SU-DHL-6 (cell line): Measurements from ENCODE around the gene MTERF1.

Experiments used
- EZH2phosphoT487 ChIP-seq: fragments of 200-600 bp; sonication (generic), shearing (Covaris generic); conservative IDR thresholded peaks from 2 replicates; pipeline ENCODE4 v1.6.1; 2018; ENCODE audit warnings: mild to moderate bottlenecking, antibody characterized with exemption, low read length, moderate library complexity, mixed read lengths
- TF ChIP-seq, protein P1 (sequence below): fragments of 200-600 bp; sonication (generic); IDR thresholded peaks from one replicate; pipeline ENCODE4 v1.5.1; 2017; ENCODE audit warnings: antibody characterized with exemption, mild to moderate bottlenecking, low read length, moderate library complexity; ENCODE audit not compliant: insufficient read depth, poor library complexity, severe bottlenecking

DNA sequence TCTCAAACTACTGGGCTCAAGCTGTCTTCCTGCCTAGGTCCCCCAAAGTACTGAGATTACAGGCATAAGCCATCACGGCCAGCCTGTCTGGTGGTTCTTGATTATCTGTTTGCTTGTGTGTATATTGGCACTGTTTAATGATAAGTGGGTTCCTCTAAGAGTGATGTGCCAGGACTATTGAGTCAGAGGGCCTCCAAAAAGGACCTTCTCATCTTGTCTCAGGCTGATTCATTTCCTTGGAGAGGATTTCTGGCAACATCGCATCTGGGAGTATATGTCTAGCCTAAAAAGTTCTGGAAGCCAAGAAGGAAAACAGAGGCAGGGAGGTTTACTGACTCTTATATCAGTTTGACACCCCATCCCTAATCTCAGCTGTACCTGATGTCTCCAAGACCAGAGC, 33.1 kb upstream of the MTERF1 start:
- TF ChIP-seq, protein P1, sequence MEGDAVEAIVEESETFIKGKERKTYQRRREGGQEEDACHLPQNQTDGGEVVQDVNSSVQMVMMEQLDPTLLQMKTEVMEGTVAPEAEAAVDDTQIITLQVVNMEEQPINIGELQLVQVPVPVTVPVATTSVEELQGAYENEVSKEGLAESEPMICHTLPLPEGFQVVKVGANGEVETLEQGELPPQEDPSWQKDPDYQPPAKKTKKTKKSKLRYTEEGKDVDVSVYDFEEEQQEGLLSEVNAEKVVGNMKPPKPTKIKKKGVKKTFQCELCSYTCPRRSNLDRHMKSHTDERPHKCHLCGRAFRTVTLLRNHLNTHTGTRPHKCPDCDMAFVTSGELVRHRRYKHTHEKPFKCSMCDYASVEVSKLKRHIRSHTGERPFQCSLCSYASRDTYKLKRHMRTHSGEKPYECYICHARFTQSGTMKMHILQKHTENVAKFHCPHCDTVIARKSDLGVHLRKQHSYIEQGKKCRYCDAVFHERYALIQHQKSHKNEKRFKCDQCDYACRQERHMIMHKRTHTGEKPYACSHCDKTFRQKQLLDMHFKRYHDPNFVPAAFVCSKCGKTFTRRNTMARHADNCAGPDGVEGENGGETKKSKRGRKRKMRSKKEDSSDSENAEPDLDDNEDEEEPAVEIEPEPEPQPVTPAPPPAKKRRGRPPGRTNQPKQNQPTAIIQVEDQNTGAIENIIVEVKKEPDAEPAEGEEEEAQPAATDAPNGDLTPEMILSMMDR, result no peak
- TF ChIP-seq EZH2phosphoT487, result no peak
